ENCODE results near the gene LY86. TPM values are rescaled to one million over a fixed set of nuclear protein-coding genes. Genes with fewer than 3 reads are reported as not detected.

The LY86 gene
- total RNA-seq, 1 donor from 2014 or later: not detected

- Mint-ChIP-seq H3K27ac (ENCODE audit: unreplicated experiment) (no peak overlapping the region), H3K4me1 (ENCODE audit: low read depth) (peaks cover 10% of the 10 kb centered on the region), H3K4me3 (ENCODE audit: unreplicated experiment) (no peak overlapping the region), H3K9me3 (ENCODE audit: low read depth) (no peaks in the 10 kb centered on the region), H3K27me3 (ENCODE audit: low read depth) (peaks cover 14% of the 10 kb centered on the region), H3K36me3 (ENCODE audit: low read depth) (no peaks in the 10 kb centered on the region)
- DNase-seq (ENCODE audit: low spot score): no peak
- TF ChIP-seq, protein P1, sequence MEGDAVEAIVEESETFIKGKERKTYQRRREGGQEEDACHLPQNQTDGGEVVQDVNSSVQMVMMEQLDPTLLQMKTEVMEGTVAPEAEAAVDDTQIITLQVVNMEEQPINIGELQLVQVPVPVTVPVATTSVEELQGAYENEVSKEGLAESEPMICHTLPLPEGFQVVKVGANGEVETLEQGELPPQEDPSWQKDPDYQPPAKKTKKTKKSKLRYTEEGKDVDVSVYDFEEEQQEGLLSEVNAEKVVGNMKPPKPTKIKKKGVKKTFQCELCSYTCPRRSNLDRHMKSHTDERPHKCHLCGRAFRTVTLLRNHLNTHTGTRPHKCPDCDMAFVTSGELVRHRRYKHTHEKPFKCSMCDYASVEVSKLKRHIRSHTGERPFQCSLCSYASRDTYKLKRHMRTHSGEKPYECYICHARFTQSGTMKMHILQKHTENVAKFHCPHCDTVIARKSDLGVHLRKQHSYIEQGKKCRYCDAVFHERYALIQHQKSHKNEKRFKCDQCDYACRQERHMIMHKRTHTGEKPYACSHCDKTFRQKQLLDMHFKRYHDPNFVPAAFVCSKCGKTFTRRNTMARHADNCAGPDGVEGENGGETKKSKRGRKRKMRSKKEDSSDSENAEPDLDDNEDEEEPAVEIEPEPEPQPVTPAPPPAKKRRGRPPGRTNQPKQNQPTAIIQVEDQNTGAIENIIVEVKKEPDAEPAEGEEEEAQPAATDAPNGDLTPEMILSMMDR (IDR thresholded peaks at IDR 0.05): no peak
These were observed 28.1 kb downstream of the LY86 start for GRCh38 chr6:6616656-6617055.

GRCh38 chr6:6619021-6619794 is 30.7 kb downstream of the LY86 start:
- TF ChIP-seq, protein P1 (IDR thresholded peaks at IDR 0.05): no peak
- Mint-ChIP-seq H3K27me3 (ENCODE audit: low read depth) (peaks cover 18% of the 10 kb centered on the region), H3K4me3 (ENCODE audit: unreplicated experiment) (no peak overlapping the region), H3K27ac (ENCODE audit: unreplicated experiment) (no peak overlapping the region), H3K9me3 (ENCODE audit: low read depth) (no peaks in the 10 kb centered on the region), H3K36me3 (ENCODE audit: low read depth) (no peaks in the 10 kb centered on the region), H3K4me1 (ENCODE audit: low read depth) (peaks cover 10% of the 10 kb centered on the region)
- DNase-seq (ENCODE audit: low spot score): no peak

DNA sequence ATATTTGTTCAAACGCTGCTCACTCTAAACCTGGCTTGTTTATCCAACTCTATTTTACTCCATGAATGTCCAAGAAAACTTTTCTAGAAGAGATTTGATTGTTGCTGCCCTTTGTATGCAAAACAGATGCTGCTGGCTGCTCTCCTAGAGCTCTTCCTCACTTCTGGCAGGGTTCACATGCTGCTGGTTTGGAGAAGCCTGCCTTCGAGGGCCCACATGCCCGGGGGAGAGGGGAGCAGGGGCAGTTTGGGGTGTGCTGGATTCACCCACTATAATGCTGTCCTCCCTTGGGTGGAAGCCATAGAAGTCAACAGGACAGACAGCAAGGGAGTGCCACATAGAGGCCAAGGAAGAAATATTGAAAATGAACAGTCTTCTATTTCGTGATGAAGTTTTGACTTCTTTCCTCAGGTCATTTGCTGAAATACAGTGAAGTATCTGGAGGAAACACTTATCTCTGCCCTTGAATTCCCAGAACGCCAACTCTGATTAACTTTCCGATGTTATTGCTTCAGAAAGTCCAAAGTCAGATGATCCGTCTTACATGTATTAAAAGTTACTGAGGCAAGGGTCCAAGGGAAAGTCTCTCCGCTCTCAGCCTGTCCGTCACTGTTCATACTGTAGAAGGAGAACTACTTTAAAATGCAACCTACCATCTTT is 32.4 kb downstream of the LY86 start:
- DNase-seq (ENCODE audit: low spot score): no peak
- no peak overlapping the region for H3K4me3 Mint-ChIP-seq (ENCODE audit: unreplicated experiment)
- H3K27me3 Mint-ChIP-seq (ENCODE audit: low read depth): peaks cover 22% of the 10 kb centered on the region
- no peak overlapping the region for H3K27ac Mint-ChIP-seq (ENCODE audit: unreplicated experiment)
- H3K9me3 Mint-ChIP-seq (ENCODE audit: low read depth): no peaks in the 10 kb centered on the region
- peaks cover 5% of the 10 kb centered on the region for H3K4me1 Mint-ChIP-seq (ENCODE audit: low read depth)
- TF ChIP-seq, protein P1 (IDR thresholded peaks at IDR 0.05): no peak
- H3K36me3 Mint-ChIP-seq (ENCODE audit: low read depth): no peaks in the 10 kb centered on the region

GRCh38 chr6:6622501-6622900 is 34.0 kb downstream of the LY86 start:
- Mint-ChIP-seq H3K27ac (ENCODE audit: unreplicated experiment) (no peak overlapping the region), H3K36me3 (ENCODE audit: low read depth) (no peaks in the 10 kb centered on the region), H3K27me3 (ENCODE audit: low read depth) (peaks cover 28% of the 10 kb centered on the region), H3K4me1 (ENCODE audit: low read depth) (peaks cover 5% of the 10 kb centered on the region), H3K9me3 (ENCODE audit: low read depth) (no peaks in the 10 kb centered on the region), H3K4me3 (ENCODE audit: unreplicated experiment) (no peak overlapping the region)
- DNase-seq (ENCODE audit: low spot score): no peak
- TF ChIP-seq, protein P1 (IDR thresholded peaks at IDR 0.05): no peak

GRCh38 chr6:6623553-6623952 is 35.0 kb downstream of the LY86 start:
- H3K36me3 Mint-ChIP-seq (ENCODE audit: low read depth): no peaks in the 10 kb centered on the region
- H3K4me1 Mint-ChIP-seq (ENCODE audit: low read depth): peaks cover 5% of the 10 kb centered on the region
- H3K27ac Mint-ChIP-seq (ENCODE audit: unreplicated experiment): no peak overlapping the region
- DNase-seq (ENCODE audit: low spot score): no peak
- H3K27me3 Mint-ChIP-seq (ENCODE audit: low read depth): peaks cover 29% of the 10 kb centered on the region
- TF ChIP-seq, protein P1 (IDR thresholded peaks at IDR 0.05): no peak
- no peaks in the 10 kb centered on the region for H3K9me3 Mint-ChIP-seq (ENCODE audit: low read depth)
- H3K4me3 Mint-ChIP-seq (ENCODE audit: unreplicated experiment): no peak overlapping the region
